Activated naive CD4-positive, alpha-beta T cell treated with anti-CD3 and anti-CD28 coated beads, Interleukin-2, amount 50 U/mL, for 16 hours (primary cell): Measurements from ENCODE around the gene JOSD1.
"Not testable (repeated sequence)": the region's sequence is repeated elsewhere in the genome, so short reads cannot be mapped to it uniquely, and the experiment has no call there.

Experiments used
- DNase-seq: peaks from one replicate; pipeline ENCODE4 v3.0.0-alpha.2; 2020

Gene JOSD1

GRCh38 chr22:38675833-38676232 is 24.9 kb downstream of the JOSD1 start:
- no peak for DNase-seq

DNA sequence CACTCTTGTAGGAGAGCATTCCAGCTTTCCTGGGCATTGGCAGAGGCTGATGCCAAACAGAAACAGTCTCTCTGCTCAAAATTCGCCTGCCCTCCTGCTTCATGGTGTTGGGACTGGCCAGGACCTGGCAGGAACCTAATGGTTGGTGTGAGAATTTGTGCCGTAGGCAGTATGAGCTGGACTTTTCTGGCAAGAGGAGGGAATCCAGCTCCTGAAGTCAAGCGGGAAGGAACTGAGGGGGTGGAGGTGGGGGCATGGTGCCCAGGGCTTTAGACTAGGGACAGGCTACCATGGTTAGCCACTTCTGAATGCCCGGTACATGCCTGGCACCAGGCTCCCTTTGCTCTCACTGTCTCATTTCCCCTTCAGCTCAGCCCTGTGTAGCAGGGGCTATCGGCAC is 25.9 kb downstream of the JOSD1 start:
- no peak for DNase-seq

GRCh38 chr22:38657045-38657909 is 43.5 kb downstream of the JOSD1 start:
- DNase-seq = peak; percentile 29

GRCh38 chr22:38656256-38657044 is 44.3 kb downstream of the JOSD1 start, which contains the start of the genes CBY1 and FAM227A:
Gene CBY1 (plus strand): TSS chr22:38656638. CDS start chr22:38668055, 11,417 bp downstream.
Gene FAM227A (minus strand): TSS chr22:38656392. CDS start chr22:38650168, 6,224 bp downstream.
- peak; percentile 83 for DNase-seq

- DNase-seq = no peak
These were observed 45.1 kb downstream of the JOSD1 start for GRCh38 chr22:38655519-38656255.

DNA sequence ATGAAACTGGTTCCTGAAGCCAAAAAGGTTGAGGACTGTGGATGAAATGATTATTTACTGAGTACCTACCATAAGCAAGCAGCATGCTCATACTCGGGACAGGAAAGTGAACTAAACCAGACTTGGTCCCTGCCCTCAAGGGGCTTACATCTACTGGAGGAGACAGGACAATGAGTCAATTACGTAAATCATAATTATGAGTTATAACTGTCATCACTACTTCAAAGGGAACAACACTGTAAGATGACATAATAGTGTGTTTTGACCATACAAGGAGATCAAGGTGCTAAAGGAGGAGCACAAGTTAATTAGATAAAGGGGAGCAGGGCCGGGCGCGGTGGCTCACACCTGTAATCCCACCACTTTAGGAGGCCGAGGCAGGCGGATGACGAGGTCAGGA is 47.0 kb downstream of the JOSD1 start:
- no peak for DNase-seq

GRCh38 chr22:38652859-38653258 is 47.9 kb downstream of the JOSD1 start:
- DNase-seq = no peak

DNA sequence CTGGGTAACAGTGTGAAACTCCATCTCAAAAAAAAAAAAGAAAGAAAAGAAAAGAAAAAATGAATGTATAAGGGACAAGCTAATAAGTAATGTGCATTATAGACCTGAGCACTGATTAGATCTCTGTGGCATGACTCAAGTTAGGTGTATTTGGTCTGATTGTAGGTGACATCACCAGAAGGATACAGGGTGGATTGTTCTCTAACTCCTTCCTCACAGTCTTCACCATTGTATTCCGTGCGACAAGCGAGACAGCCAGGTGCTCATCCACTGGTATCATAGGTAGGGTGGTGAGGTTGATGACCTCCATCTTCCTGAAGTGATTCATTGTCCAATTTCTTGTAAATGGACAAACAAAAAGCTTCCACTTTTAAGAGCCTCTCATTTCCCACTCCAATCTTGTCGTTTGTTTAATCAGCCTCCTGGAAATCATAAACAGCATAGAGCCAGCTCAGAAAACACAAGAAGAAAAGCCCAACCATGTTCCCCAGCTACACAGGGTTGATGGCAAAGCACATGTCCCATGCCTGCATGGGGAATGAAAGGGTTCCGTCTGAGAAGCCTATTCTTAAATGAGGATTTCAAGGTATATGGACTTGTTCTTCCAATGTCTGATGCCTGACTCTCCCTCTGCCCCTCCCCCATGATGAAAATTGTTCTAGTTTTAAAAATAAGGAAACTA is 50.8 kb downstream of the JOSD1 start:
- DNase-seq = no peak

GRCh38 chr22:38645430-38645829 is 55.3 kb downstream of the JOSD1 start:
- no peak for DNase-seq

DNA sequence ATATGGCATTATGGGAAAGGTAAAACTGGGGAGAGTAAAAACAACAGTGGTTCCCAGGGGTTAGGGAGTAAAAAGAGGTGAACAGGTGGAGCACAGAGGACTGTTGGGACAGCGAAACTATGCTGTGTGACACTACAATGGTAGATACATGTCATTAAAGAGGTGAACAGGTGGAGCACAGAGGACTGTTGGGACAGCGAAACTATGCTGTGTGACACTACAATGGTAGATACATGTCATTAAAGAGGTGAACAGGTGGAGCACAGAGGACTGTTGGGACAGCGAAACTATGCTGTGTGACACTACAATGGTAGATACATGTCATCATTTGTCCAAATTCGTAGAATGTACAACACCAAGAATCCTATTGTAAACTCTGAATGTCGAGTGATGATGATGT is 56.5 kb downstream of the JOSD1 start:
- DNase-seq = not testable (repeated sequence)

DNA sequence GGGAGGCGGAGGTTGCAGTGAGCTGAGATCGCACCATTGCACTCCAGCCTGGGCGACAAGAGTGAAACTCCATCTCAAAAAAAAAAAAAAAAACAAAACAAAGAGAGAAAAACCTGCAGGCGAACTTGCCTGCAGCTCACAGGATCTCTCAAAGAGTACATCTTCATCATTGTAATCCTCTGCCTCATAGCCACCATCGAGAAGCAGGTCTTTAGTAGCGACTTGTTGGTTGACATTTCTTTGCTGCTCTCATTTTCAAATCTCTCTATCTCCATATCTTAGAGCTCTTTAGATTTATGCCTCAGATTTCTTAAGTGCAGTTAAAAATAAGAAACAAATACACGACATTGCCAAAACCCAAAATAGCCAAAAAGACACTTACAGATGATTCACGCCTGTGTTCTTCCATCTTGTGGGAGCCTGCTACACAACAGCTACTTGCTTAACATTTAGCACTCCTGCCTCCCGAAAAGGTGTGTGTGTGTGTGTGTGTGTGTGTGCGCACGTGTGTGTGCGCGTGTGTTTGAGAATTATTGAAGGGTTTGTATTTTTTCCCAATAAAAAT is 59.2 kb downstream of the JOSD1 start:
- DNase-seq = no peak

DNA sequence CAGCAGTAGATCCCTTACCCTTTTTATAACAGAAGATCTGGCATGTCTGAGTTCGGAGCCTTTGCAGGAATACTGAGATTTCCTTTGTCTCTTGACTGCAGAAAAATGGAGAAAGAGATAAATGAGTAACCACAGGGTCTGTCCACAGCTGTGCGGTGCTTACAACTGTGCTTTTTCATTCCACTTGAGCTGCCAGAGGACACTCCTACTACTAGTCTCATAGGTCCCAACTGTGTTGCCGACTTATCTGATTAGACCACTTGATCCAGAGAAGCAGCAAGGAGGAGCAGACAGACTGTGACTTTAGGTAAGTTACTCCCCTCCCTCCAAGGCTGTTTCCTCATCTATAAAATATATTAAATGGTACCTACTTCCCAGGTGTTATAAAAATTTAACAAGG is 62.0 kb downstream of the JOSD1 start:
- no peak for DNase-seq

DNA sequence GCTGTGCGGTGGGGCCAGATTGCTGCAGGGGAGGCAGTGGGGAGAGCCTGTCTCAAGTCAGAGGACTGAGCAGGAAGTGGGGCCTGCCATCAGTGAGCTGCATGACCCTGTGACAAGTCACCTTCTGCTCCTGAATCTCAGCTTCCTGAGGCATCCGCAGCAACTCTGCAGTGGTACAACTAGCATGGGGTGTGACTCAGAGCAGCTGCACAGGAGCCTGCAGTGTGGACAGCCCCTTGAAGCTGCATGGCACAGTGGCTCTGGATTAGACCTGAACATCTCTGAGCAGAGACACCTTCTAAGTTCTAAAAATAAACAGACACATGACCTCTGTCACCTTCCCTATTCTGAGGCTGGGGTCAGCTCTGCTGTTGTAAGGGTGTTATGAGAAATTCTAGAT is 62.5 kb downstream of the JOSD1 start:
- no peak for DNase-seq
